Nucleus accumbens (tissue), 56 donors: ENCODE results near the gene AHNAK2.

Source experiments
- DNase-seq, 56 donors: peaks; one replicate each; lab custom pipeline; 2025; lab: John Stamatoyannopoulos, UW

The AHNAK2 gene

GRCh38 chr14:104942586-104942985 lies 35.6 kb downstream of the AHNAK2 start:
- no peak for DNase-seq

- no peak for DNase-seq
Measured at GRCh38 chr14:104941508-104942365, 36.4 kb downstream of the AHNAK2 start.

- DNase-seq = no peak
Measured at GRCh38 chr14:104940526-104941150, 37.5 kb downstream of the AHNAK2 start.

GRCh38 chr14:104939666-104940410 lies 38.3 kb downstream of the AHNAK2 start:
- DNase-seq = no peak

- DNase-seq = no peak
Measured at GRCh38 chr14:104938960-104939359, 39.2 kb downstream of the AHNAK2 start.

- no peak for DNase-seq
Measured at GRCh38 chr14:104938436-104938835, 39.7 kb downstream of the AHNAK2 start.

GRCh38 chr14:104937694-104938365 lies 40.3 kb downstream of the AHNAK2 start:
- no peak for DNase-seq

GRCh38 chr14:104937161-104937560 lies 41.0 kb downstream of the AHNAK2 start:
- no peak for DNase-seq

- DNase-seq = no peak
Measured at GRCh38 chr14:104936361-104937155, 41.6 kb downstream of the AHNAK2 start.

GRCh38 chr14:104935955-104936354 lies 42.2 kb downstream of the AHNAK2 start:
- DNase-seq = no peak

- DNase-seq = no peak
Measured at GRCh38 chr14:104935026-104935650, 43.0 kb downstream of the AHNAK2 start.

- DNase-seq = peak in 1 of 56 donors; percentile 18
Measured at GRCh38 chr14:104933746-104934733, 44.1 kb downstream of the AHNAK2 start.

GRCh38 chr14:104932676-104933631 lies 45.2 kb downstream of the AHNAK2 start:
- peak in 47 of 56 donors; percentile 21 to 86 (median 55) for DNase-seq

GRCh38 chr14:104931771-104932675 lies 46.2 kb downstream of the AHNAK2 start:
- DNase-seq = no peak

- no peak for DNase-seq
Measured at GRCh38 chr14:104931304-104931770, 46.8 kb downstream of the AHNAK2 start.
